HEK293 (cell line): ENCODE data around the gene SLC26A4.

ENCODE experiments used
- CTCF ChIA-PET: fragments of 350-600 bp; formaldehyde crosslinking; extraction: SDS; loops from one replicate; lab custom pipeline; 2021; ENCODE audit warnings: antibody characterized with exemption; lab: Yijun Ruan, JAX
- POLR2A ChIA-PET: fragments of 300-600 bp; formaldehyde crosslinking; extraction: SDS; loops from one replicate; lab custom pipeline; 2020; ENCODE audit warnings: antibody characterized with exemption, inconsistent platforms; lab: Yijun Ruan, JAX
- H3K27ac ChIP-seq: fragments of 200-500 bp; sonication (Bioruptor generic); 2 replicates; pipeline ENCODE4 v1.5.1; 2014; ENCODE audit warnings: low read depth, low read length, control low read depth, inconsistent platforms; ENCODE audit errors: extremely low read depth
- H3K36me3 ChIP-seq, 2 experiments: fragments of 200-500 bp in 1 of 2; sonication (Bioruptor generic) in 1 of 2; 1 replicate in 1 of 2; 2 replicates in 1 of 2; pipeline ENCODE4 v1.5.1; 2014 to 2017; ENCODE audit warnings: inconsistent platforms in 2 of 2, low read length in 2 of 2; ENCODE audit not compliant: control insufficient read depth in 2 of 2, insufficient read depth in 1 of 2
- H3K4me1 ChIP-seq: fragments of 200-500 bp; sonication (Bioruptor generic); 2 replicates; pipeline ENCODE4 v1.5.1; 2014; ENCODE audit warnings: mild to moderate bottlenecking, low read length, inconsistent platforms; ENCODE audit not compliant: control insufficient read depth, insufficient read depth
- H3K4me3 ChIP-seq: 2 replicates; pipeline ENCODE4 v1.5.1; 2011; ENCODE audit warnings: low read depth, mild to moderate bottlenecking, control low read depth, low read length, moderate library complexity
- H3K9me3 ChIP-seq: fragments of 200-500 bp; sonication (Bioruptor generic); 2 replicates; pipeline ENCODE4 v1.5.1; 2014; ENCODE audit warnings: low read depth, low read length, inconsistent platforms; ENCODE audit not compliant: control insufficient read depth, insufficient read depth
- INSM2 ChIP-seq: fragments of 450-650 bp; formaldehyde crosslinking; IDR thresholded peaks from 2 replicates; pipeline ENCODE4 v1.5.1; 2016; ENCODE audit warnings: missing biosample characterization, missing genetic modification characterization
- KLF7 ChIP-seq: fragments of 450-650 bp; formaldehyde crosslinking; IDR thresholded peaks from 2 replicates; pipeline ENCODE4 v1.5.1; 2016; ENCODE audit warnings: missing biosample characterization, missing genetic modification characterization, borderline replicate concordance
- PRDM6 ChIP-seq: fragments of 450-650 bp; formaldehyde crosslinking; IDR thresholded peaks from 2 replicates; pipeline ENCODE4 v1.5.1; 2017; ENCODE audit warnings: missing biosample characterization, missing genetic modification characterization
- REPIN1 ChIP-seq: fragments of 450-650 bp; formaldehyde crosslinking; IDR thresholded peaks from 2 replicates; pipeline ENCODE4 v1.5.1; 2017; ENCODE audit warnings: missing biosample characterization, missing genetic modification characterization, low read depth
- TSHZ1 ChIP-seq: fragments of 450-650 bp; formaldehyde crosslinking; IDR thresholded peaks from 2 replicates; pipeline ENCODE4 v1.5.1; 2016; ENCODE audit warnings: missing biosample characterization, missing genetic modification characterization, borderline replicate concordance
- YY1 ChIP-seq: fragments of 450-650 bp; formaldehyde crosslinking; IDR thresholded peaks from 2 replicates; pipeline ENCODE4 v1.5.1; 2018; ENCODE audit warnings: missing biosample characterization, missing genetic modification characterization
- ZBTB21 ChIP-seq: fragments of 450-650 bp; formaldehyde crosslinking; IDR thresholded peaks from 2 replicates; pipeline ENCODE4 v1.5.1; 2017; ENCODE audit warnings: missing biosample characterization, missing genetic modification characterization
- ZNF175 ChIP-seq: fragments of 450-650 bp; formaldehyde crosslinking; IDR thresholded peaks from 2 replicates; pipeline ENCODE4 v1.5.1; 2016; ENCODE audit warnings: missing biosample characterization, missing genetic modification characterization
- ZNF211 ChIP-seq: fragments of 450-650 bp; formaldehyde crosslinking; IDR thresholded peaks from 2 replicates; pipeline ENCODE4 v1.5.1; 2016; ENCODE audit warnings: low read depth, missing biosample characterization, missing genetic modification characterization
- ZNF274 ChIP-seq, 2 experiments: fragments of 200-500 bp in 1 of 2; fragments of 450-650 bp in 1 of 2; sonication (Bioruptor generic) in 1 of 2; formaldehyde crosslinking in 1 of 2; IDR thresholded peaks; 2 replicates each; pipeline versions ENCODE4 v1.5.1 to v1.6.1; 2014 to 2016; ENCODE audit warnings: borderline replicate concordance in 1 of 2, inconsistent platforms in 1 of 2, low read length in 1 of 2, missing biosample characterization in 1 of 2, missing genetic modification characterization in 1 of 2
- ZNF292 ChIP-seq: fragments of 450-650 bp; formaldehyde crosslinking; IDR thresholded peaks from 2 replicates; pipeline ENCODE4 v1.5.1; 2016; ENCODE audit warnings: low read depth, missing biosample characterization, missing genetic modification characterization, borderline replicate concordance
- ZNF311 ChIP-seq: fragments of 450-650 bp; formaldehyde crosslinking; IDR thresholded peaks from 2 replicates; pipeline ENCODE4 v1.5.1; 2017; ENCODE audit warnings: missing biosample characterization, missing genetic modification characterization, borderline replicate concordance
- ZNF335 ChIP-seq: fragments of 450-650 bp; formaldehyde crosslinking; conservative IDR thresholded peaks from 2 replicates; pipeline ENCODE4 v1.5.1; 2016; ENCODE audit warnings: missing biosample characterization, missing genetic modification characterization
- ZNF501 ChIP-seq: fragments of 450-650 bp; formaldehyde crosslinking; IDR thresholded peaks from 2 replicates; pipeline ENCODE4 v1.5.1; 2016; ENCODE audit warnings: missing biosample characterization, missing genetic modification characterization
- ZSCAN5A ChIP-seq: fragments of 450-650 bp; formaldehyde crosslinking; IDR thresholded peaks from 2 replicates; pipeline ENCODE4 v1.5.1; 2016; ENCODE audit warnings: missing biosample characterization, missing genetic modification characterization

The SLC26A4 gene

GRCh38 chr7:107630342-107630741 is 30.3 kb upstream of the SLC26A4 start:
- Histone ChIP-seq H3K36me3 (no peaks in the 10 kb centered on the region), H3K27ac (no peak overlapping the region), H3K4me3 (no peak overlapping the region)
- POLR2A ChIA-PET, result no interaction called here
- no peak for TF ChIP-seq ZNF501
- TF ChIP-seq, all 188 proteins: peak for 0
- Histone ChIP-seq H3K4me1 (no peaks in the 10 kb centered on the region), H3K9me3 (no peaks in the 10 kb centered on the region)
- CTCF ChIA-PET, result no interaction called here

GRCh38 chr7:107631588-107632491 is 28.8 kb upstream of the SLC26A4 start:
- no peaks in the 10 kb centered on the region for H3K36me3 ChIP-seq
- TF ChIP-seq REPIN1 (tag by site-specific recombination), result no peak
- TF ChIP-seq PRDM6 (tag by site-specific recombination), result no peak
- ChIA-PET CTCF (interaction anchor here (1.0 kb wide), 1 partner anchor 21 kb away, joined by 3 read pairs; no protein-coding TSS in a partner anchor), POLR2A (no interaction called here)
- no peak overlapping the region for H3K27ac ChIP-seq
- no peaks in the 10 kb centered on the region for H3K4me1 ChIP-seq
- H3K4me3 ChIP-seq, result no peak overlapping the region
- no peaks in the 10 kb centered on the region for H3K9me3 ChIP-seq

- Histone ChIP-seq H3K4me1 (no peaks in the 10 kb centered on the region), H3K9me3 (no peaks in the 10 kb centered on the region), H3K27ac (no peak overlapping the region), H3K36me3 (no peaks in the 10 kb centered on the region), H3K4me3 (no peak overlapping the region)
- no peak for TF ChIP-seq ZBTB21 (tag by site-specific recombination)
- TF ChIP-seq ZNF335 (tag by site-specific recombination), result no peak
- POLR2A ChIA-PET, result no interaction called here
- CTCF ChIA-PET, result interaction anchor here (1.0 to 1.5 kb wide), 2 partner anchors 22 to 243 kb away, joined by 3 to 4 read pairs; no protein-coding TSS in a partner anchor
These were observed 28.1 kb upstream of the SLC26A4 start for GRCh38 chr7:107632492-107632865.

GRCh38 chr7:107638594-107638993 is 22.0 kb upstream of the SLC26A4 start:
- Histone ChIP-seq H3K9me3 (no peaks in the 10 kb centered on the region), H3K4me3 (no peak overlapping the region), H3K4me1 (no peaks in the 10 kb centered on the region), H3K36me3 (no peaks in the 10 kb centered on the region), H3K27ac (no peak overlapping the region)
- ChIA-PET CTCF (interaction anchor here (0.6 kb wide), 1 partner anchor 77 kb away, joined by 3 read pairs; no protein-coding TSS in a partner anchor), POLR2A (no interaction called here)
- TF ChIP-seq ZNF274 (IDR thresholded peaks at IDR 0.05; ENCODE audit: low read length) (no peak), ZNF274 (tag by site-specific recombination; IDR thresholded peaks at IDR 0.05; ENCODE audit: borderline replicate concordance) (no peak), INSM2 (tag by site-specific recombination) (no peak), ZSCAN5A (no peak), TSHZ1 (tag by site-specific recombination) (no peak), KLF7 (tag by site-specific recombination) (no peak), YY1 (tag by site-specific recombination) (no peak), ZNF292 (tag by site-specific recombination) (no peak), ZNF175 (no peak), ZNF311 (tag by site-specific recombination) (no peak), ZNF211 (tag by site-specific recombination) (no peak)
